GM12873 (cell line): ENCODE results near the gene MTUS2.

Source experiments
- TF ChIP-seq, protein P1 (sequence below): IDR thresholded peaks from 2 replicates; pipeline ENCODE4 v1.5.1; 2012; ENCODE audit warnings: low read depth, mild to moderate bottlenecking, moderate library complexity, low read length, control low read depth; ENCODE audit not compliant: insufficient read depth; ENCODE audit errors: missing control alignments

MTUS2 gene

DNA sequence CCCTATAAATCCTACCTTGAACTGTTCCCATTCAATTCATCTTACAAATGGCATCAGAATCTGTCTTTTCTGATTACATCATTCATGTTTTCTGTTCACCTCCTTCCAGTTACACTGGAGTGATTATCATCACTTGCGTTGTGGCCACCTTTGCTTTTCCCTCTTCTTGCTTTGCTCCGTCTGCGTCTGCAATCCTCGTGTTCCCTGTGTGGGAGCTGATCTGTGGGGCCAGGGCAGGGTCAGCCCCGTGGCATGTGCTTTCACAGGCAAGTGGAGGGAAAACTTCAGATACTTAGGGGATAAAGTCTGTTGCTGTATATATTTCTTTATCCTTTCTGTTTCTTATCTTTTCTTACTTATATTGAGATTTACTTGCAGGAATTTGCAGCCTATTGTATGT, 497.7 kb downstream of the MTUS2 start:
- TF ChIP-seq, protein P1, sequence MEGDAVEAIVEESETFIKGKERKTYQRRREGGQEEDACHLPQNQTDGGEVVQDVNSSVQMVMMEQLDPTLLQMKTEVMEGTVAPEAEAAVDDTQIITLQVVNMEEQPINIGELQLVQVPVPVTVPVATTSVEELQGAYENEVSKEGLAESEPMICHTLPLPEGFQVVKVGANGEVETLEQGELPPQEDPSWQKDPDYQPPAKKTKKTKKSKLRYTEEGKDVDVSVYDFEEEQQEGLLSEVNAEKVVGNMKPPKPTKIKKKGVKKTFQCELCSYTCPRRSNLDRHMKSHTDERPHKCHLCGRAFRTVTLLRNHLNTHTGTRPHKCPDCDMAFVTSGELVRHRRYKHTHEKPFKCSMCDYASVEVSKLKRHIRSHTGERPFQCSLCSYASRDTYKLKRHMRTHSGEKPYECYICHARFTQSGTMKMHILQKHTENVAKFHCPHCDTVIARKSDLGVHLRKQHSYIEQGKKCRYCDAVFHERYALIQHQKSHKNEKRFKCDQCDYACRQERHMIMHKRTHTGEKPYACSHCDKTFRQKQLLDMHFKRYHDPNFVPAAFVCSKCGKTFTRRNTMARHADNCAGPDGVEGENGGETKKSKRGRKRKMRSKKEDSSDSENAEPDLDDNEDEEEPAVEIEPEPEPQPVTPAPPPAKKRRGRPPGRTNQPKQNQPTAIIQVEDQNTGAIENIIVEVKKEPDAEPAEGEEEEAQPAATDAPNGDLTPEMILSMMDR = no peak

DNA sequence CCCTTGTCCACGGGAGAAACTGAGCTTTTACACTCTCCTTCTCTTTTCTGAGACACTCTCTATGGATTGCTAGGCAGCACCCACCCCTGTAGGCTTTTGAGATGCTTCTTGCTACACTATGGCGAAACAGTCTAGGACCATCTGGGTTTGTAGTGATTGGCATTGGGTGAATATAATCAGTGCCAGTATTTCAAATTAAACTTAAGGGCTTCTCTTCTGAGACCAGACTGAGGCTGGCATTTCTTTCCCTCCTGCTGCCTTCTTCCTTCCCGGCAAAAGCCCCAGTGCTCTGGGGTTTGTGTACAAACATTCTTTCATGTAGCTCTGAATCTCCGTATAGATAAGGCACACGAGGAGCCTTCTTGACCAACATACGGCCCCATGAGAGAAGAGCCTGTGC, 498.6 kb downstream of the MTUS2 start:
- TF ChIP-seq, protein P1 = no peak

DNA sequence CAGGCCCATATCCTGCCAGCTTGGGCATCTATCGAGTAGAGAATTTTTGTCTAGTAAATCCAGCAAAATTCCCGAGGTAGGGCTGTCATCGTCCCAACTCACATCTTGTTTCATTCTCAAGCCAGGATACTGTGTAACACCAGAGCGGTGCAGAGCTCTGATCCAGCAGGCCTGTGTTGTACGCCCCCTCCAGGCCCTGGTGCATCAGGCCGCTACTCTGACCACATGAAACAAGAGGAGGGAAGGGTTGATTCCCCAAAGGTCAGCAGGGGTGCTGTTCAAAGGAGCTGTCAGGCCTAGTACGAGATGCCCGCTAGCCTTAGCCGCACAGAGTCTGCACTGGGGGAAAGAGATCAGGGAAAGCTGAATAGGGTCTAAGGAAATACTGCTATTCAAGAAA, 499.3 kb downstream of the MTUS2 start:
- TF ChIP-seq, protein P1 = no peak

DNA sequence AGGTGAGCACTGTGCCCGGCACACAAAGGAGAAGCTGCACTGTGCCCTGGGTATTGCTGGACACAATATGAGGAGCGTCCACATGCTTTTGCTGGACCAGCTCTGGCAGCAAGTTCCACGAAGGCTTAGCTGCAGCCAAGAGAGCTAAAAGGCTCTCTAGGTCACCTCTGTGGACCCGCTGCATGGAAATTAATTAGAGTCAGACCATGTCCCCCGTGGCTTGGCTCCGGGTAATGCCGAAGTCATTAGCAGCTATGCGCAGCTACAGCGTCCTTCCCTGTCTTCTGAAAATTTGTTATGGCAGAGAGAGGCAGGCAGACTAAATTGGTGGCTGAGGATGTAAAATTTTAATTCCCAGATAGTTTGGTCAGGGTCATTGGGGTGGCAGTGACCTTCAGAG, 503.8 kb downstream of the MTUS2 start:
- TF ChIP-seq, protein P1 = no peak

DNA sequence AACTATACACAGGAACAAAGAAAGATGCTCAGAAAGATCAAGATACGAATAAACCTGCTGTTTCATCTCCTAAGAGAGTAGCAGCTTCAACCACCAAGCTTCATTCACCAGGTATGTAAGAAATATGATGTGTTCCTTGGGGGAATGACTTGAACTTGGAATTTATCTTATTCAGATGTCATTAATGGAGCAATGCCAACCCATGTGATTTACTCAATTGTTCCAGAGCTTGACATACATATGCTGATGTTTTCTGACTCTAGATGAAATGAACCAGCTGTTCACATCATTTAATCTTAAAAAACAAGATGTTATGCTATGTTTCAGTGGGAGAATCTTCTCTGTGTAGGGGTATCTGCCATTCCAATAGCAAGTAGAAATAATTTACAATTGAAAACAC, 504.5 kb downstream of the MTUS2 start:
- TF ChIP-seq, protein P1 = no peak

DNA sequence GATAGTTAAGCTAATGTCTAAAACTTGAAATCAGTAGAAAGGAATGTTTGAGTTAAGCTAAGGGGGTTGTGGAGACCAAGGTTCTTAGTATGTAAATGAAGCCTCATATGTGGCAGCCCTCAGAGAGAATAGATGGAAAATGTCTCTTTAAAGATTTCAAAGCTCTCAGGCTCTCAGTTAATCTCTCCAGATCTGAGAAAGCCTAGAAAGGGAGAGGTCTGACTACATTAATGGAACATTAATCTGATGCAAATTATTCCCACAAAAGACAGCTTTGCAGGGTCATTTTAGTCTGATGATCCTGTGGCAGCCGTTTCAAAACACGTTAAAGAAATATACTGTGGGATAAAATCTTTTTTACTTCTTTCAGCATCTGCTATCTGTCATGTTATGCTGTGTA, 508.4 kb downstream of the MTUS2 start:
- TF ChIP-seq, protein P1 = no peak

DNA sequence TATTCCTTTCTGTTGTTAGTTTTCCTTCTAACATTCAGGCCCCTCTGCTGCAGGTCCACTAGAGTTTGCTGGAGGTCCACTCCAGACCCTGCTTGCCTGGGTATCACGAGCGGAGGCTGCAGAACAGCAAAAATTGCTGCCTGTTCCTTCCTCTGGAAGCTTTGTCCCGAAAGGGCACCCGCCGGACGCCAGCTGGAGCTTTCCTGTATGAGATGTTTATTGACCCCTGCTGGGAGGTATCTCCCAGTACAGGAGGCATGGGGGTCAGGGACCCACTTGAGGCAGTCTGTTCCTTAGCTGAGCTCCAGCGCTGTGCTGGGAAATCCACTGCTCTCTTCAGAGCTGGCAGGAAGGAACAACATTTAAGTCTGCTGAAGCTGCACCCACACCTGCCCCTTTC, 516.2 kb downstream of the MTUS2 start:
- TF ChIP-seq, protein P1 = no peak
